Astrocyte (in vitro differentiated cells and primary cell): ENCODE measurements around the gene DYNC1LI1. TPM values are rescaled to one million over a fixed set of nuclear protein-coding genes. Genes with fewer than 3 reads are reported as not detected.

Experiments
- DNase-seq: peaks from one replicate; pipeline ENCODE4 v3.0.0-alpha.2; 2010; ENCODE audit warnings: low read depth
- FAIRE-seq: peaks from 2 replicates; lab custom pipeline; 2011; peaks lifted over from hg19 to GRCh38; lab: Jason Lieb, UNC
- H2AFZ ChIP-seq: 2 replicates; pipeline ENCODE4 v1.6.0; 2012; ENCODE audit warnings: low read depth, low read length, inconsistent platforms
- H3K27ac ChIP-seq: 2 replicates; pipeline ENCODE4 v1.5.1; 2011; ENCODE audit warnings: low read depth, low read length, inconsistent platforms
- H3K27me3 ChIP-seq: 2 replicates; pipeline ENCODE4 v1.6.0; 2011; ENCODE audit warnings: low read length, inconsistent platforms; ENCODE audit not compliant: insufficient read depth
- H3K36me3 ChIP-seq: 2 replicates; pipeline ENCODE4 v1.5.1; 2011; ENCODE audit warnings: low read length, inconsistent platforms; ENCODE audit not compliant: insufficient read depth
- H3K4me1 ChIP-seq: 2 replicates; pipeline ENCODE4 v1.5.1; 2011; ENCODE audit warnings: low read length, inconsistent platforms; ENCODE audit not compliant: insufficient read depth
- H3K4me2 ChIP-seq: 2 replicates; pipeline ENCODE4 v1.6.0; 2012; ENCODE audit warnings: low read length, inconsistent platforms
- H3K4me3 ChIP-seq: 2 replicates; pipeline ENCODE4 v1.5.1; 2011; ENCODE audit warnings: low read depth, mild to moderate bottlenecking, low read length, inconsistent platforms; ENCODE audit not compliant: insufficient read depth
- H3K79me2 ChIP-seq: 2 replicates; pipeline ENCODE4 v1.6.0; 2012; ENCODE audit warnings: mild to moderate bottlenecking, low read length, inconsistent platforms; ENCODE audit not compliant: insufficient read depth
- H3K9ac ChIP-seq: 2 replicates; pipeline ENCODE4 v1.6.0; 2012; ENCODE audit warnings: mild to moderate bottlenecking, low read length, inconsistent platforms
- H3K9me3 ChIP-seq: 2 replicates; pipeline ENCODE4 v1.5.1; 2012; ENCODE audit warnings: low read depth, mild to moderate bottlenecking, low read length, inconsistent platforms; ENCODE audit not compliant: insufficient read depth
- H4K20me1 ChIP-seq: 2 replicates; pipeline ENCODE4 v1.6.0; 2012; ENCODE audit warnings: low read length, inconsistent platforms; ENCODE audit not compliant: insufficient read depth
- H3K27ac Mint-ChIP-seq: one replicate; pipeline ENCODE4 v1.8.0; 2021; ENCODE audit warnings: mild to moderate bottlenecking, mixed read lengths; ENCODE audit not compliant: unreplicated experiment
- H3K27me3 Mint-ChIP-seq: one replicate; pipeline ENCODE4 v1.8.0; 2021; ENCODE audit warnings: low read depth, mixed read lengths; ENCODE audit not compliant: unreplicated experiment
- H3K36me3 Mint-ChIP-seq: one replicate; pipeline ENCODE4 v1.8.0; 2021; ENCODE audit warnings: low read depth, mixed read lengths; ENCODE audit not compliant: unreplicated experiment
- H3K4me1 Mint-ChIP-seq: one replicate; pipeline ENCODE4 v1.8.0; 2021; ENCODE audit warnings: low read depth, mixed read lengths; ENCODE audit not compliant: unreplicated experiment
- H3K4me3 Mint-ChIP-seq: one replicate; pipeline ENCODE4 v1.8.0; 2021; ENCODE audit warnings: mild to moderate bottlenecking, moderate library complexity, mixed read lengths; ENCODE audit not compliant: unreplicated experiment
- H3K9me3 Mint-ChIP-seq: one replicate; pipeline ENCODE4 v1.8.0; 2021; ENCODE audit warnings: mild to moderate bottlenecking, mixed read lengths; ENCODE audit not compliant: unreplicated experiment
- EZH2 ChIP-seq: IDR thresholded peaks from 2 replicates; pipeline ENCODE4 v1.6.1; 2012; ENCODE audit warnings: mild to moderate bottlenecking, low read length, inconsistent platforms; ENCODE audit not compliant: insufficient read depth
- total RNA-seq: library from RNA; stranded (reverse); gene quantifications from 2 replicates; pipeline ENCODE4 v1.2.1, GENCODE V29; 2021
- TF ChIP-seq, protein P1 (sequence below): IDR thresholded peaks from 2 replicates; pipeline ENCODE4 v1.5.1; 2011; ENCODE audit warnings: low read depth, mild to moderate bottlenecking, inconsistent platforms, low read length, moderate library complexity; ENCODE audit not compliant: insufficient read depth

The DYNC1LI1 gene
- total RNA-seq, 1 donor from 2014 or later = 43.0 TPM

DNA sequence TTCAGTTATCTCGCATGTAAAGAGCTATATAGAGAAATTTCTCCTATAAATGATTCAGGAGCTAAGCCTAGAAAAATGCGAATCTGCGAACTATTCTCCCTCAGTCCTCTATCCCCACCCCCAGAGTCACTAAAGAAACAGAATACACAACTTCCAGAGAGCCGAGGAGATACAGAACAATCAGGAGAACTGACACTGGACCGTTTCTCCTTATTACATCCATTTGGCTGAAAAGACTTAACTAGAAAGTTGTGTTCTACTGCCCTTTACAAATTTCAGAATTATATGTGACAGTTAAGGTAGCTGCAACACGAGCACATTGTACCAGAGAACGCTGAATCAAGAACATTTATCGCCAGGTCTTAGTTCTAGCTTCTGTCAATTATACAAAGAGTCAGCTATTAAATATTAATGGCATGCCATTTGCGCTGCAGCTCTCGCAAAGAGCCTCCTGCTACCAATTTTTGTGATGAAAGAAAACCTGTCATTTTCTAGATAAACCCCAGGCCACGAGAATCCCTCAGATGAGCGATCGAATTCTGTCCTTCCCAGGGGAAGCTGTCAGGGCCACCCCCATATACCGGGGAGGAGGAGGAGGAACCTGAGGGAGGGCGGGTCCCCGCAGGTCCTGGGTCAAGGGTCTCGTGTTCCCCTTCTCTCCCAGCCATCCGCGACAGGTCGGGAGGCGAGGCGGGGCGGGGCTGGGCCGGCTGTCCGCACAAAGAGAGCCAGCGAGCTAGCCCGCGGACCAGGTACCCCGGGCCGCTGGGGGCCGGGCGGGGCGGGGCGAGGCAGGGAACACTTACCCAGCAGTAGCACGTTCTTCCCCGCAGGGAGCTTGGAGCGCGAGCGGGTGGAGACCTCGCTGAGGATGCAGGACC lies 878 bp downstream of the DYNC1LI1 start:
- Histone ChIP-seq H3K79me2 (peaks cover 65% of the 10 kb centered on the region), H4K20me1 (peaks cover 36% of the 10 kb centered on the region), H2AFZ (peak overlapping the region; percentile 93), H3K9me3 (no peaks in the 10 kb centered on the region), H3K4me2 (peak overlapping the region; percentile 85), H3K9ac (peak overlapping the region; percentile 97), H3K4me1 (peaks cover 11% of the 10 kb centered on the region), H3K36me3 (no peaks in the 10 kb centered on the region), H3K27ac (peak overlapping the region; percentile 95), H3K27me3 (no peaks in the 10 kb centered on the region), H3K4me3 (peak overlapping the region; percentile 86)
- no peaks in the 10 kb centered on the region for H3K9me3 Mint-ChIP-seq
- H3K27ac Mint-ChIP-seq = no peak overlapping the region
- peaks cover 6% of the 10 kb centered on the region for H3K4me1 Mint-ChIP-seq
- TF ChIP-seq, protein P1, sequence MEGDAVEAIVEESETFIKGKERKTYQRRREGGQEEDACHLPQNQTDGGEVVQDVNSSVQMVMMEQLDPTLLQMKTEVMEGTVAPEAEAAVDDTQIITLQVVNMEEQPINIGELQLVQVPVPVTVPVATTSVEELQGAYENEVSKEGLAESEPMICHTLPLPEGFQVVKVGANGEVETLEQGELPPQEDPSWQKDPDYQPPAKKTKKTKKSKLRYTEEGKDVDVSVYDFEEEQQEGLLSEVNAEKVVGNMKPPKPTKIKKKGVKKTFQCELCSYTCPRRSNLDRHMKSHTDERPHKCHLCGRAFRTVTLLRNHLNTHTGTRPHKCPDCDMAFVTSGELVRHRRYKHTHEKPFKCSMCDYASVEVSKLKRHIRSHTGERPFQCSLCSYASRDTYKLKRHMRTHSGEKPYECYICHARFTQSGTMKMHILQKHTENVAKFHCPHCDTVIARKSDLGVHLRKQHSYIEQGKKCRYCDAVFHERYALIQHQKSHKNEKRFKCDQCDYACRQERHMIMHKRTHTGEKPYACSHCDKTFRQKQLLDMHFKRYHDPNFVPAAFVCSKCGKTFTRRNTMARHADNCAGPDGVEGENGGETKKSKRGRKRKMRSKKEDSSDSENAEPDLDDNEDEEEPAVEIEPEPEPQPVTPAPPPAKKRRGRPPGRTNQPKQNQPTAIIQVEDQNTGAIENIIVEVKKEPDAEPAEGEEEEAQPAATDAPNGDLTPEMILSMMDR = no peak
- no peak for TF ChIP-seq EZH2
- H3K27me3 Mint-ChIP-seq = no peaks in the 10 kb centered on the region
- FAIRE-seq = no peak
- H3K36me3 Mint-ChIP-seq = peaks cover 4% of the 10 kb centered on the region
- H3K4me3 Mint-ChIP-seq = peak overlapping the region; percentile 87
- no peak for DNase-seq

DNA sequence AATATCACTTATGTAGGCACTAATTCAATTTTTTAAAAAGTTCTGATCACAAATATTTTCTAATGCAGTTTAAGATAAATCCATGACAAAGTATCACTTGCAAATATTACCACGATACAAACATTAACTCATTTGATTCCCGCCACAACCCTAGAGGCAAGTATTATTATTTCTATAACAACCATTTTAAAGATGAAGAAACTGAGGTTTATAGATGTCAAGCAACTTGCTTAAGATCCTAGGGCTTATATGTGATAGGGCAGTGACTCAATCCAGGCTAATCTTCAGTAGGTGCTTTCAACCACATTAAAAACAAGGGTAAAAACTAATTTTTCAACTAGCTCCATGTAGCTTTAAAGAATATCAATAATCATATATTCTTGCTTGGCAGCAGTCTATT lies 1.7 kb downstream of the DYNC1LI1 start:
- Histone ChIP-seq H3K27me3 (no peaks in the 10 kb centered on the region), H3K36me3 (no peaks in the 10 kb centered on the region), H4K20me1 (peaks cover 43% of the 10 kb centered on the region), H3K4me1 (peaks cover 11% of the 10 kb centered on the region), H3K9ac (peak overlapping the region; percentile 97), H3K4me2 (peak overlapping the region; percentile 85), H3K9me3 (no peaks in the 10 kb centered on the region), H3K79me2 (peaks cover 73% of the 10 kb centered on the region), H2AFZ (no peak overlapping the region), H3K27ac (no peak overlapping the region), H3K4me3 (peak overlapping the region; percentile 86)
- Mint-ChIP-seq H3K36me3 (peaks cover 4% of the 10 kb centered on the region), H3K27me3 (no peaks in the 10 kb centered on the region), H3K4me3 (peak overlapping the region; percentile 87), H3K27ac (no peak overlapping the region), H3K9me3 (no peaks in the 10 kb centered on the region), H3K4me1 (peaks cover 6% of the 10 kb centered on the region)
- no peak for DNase-seq
- FAIRE-seq = no peak
- TF ChIP-seq, protein P1 = no peak
- TF ChIP-seq EZH2 = no peak

DNA sequence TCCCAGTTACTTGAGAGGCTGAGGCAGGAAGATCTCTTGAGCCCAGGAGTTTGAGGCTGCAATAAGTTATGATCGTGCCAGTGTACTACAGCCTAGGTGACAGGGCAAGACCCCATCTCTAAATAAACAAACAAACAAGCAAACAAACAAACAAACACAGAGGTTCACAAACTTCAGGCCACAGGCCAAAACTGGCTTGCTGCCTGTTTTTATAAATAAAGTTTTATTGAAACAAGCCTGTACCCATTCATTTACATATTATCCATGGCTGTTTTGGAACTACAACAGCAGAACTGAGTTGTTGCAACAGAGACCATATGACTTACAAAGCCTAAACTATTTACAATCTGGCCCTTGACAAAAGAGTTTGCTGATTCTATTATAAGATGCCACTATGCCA lies 6.5 kb downstream of the DYNC1LI1 start:
- Histone ChIP-seq H3K79me2 (peaks cover 99% of the 10 kb centered on the region), H2AFZ (no peak overlapping the region), H3K36me3 (no peaks in the 10 kb centered on the region), H3K9ac (no peak overlapping the region), H3K4me3 (no peak overlapping the region), H3K27me3 (no peaks in the 10 kb centered on the region), H3K27ac (no peak overlapping the region), H4K20me1 (peaks cover 74% of the 10 kb centered on the region), H3K4me2 (no peak overlapping the region), H3K4me1 (peaks cover 8% of the 10 kb centered on the region), H3K9me3 (no peaks in the 10 kb centered on the region)
- Mint-ChIP-seq H3K4me3 (no peak overlapping the region), H3K9me3 (no peaks in the 10 kb centered on the region), H3K4me1 (peaks cover 6% of the 10 kb centered on the region), H3K27ac (no peak overlapping the region), H3K36me3 (peaks cover 8% of the 10 kb centered on the region), H3K27me3 (no peaks in the 10 kb centered on the region)
- DNase-seq = no peak
- no peak for TF ChIP-seq EZH2
- TF ChIP-seq, protein P1 = no peak
- FAIRE-seq = no peak
